ENCODE data around the gene BID.

- TF ChIP-seq TAF1 (IDR thresholded peaks at IDR 0.05; ENCODE audit: borderline replicate concordance, low read depth, low read length) (no peak), POLR2A (IDR thresholded peaks at IDR 0.05; ENCODE audit: low read depth, low read length) (no peak)
- TF ChIP-seq, protein P1, sequence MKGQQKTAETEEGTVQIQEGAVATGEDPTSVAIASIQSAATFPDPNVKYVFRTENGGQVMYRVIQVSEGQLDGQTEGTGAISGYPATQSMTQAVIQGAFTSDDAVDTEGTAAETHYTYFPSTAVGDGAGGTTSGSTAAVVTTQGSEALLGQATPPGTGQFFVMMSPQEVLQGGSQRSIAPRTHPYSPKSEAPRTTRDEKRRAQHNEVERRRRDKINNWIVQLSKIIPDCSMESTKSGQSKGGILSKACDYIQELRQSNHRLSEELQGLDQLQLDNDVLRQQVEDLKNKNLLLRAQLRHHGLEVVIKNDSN (IDR thresholded peaks at IDR 0.05; ENCODE audit: borderline replicate concordance, extremely low read length, insufficient read depth, low read depth, low read length) = no peak
These were observed 46.7 kb upstream of the BID start for GRCh38 chr22:17820879-17821439.

Measured in GM12878 (cell line).